Fibroblast of pulmonary artery (primary cell): ENCODE results near the gene SLC22A15.

Experiments
- DNase-seq: peaks from one replicate; pipeline ENCODE4 v3.0.0-alpha.2; 2010; ENCODE audit warnings: low read depth
- H3K4me3 ChIP-seq: replicated peaks from 2 replicates; pipeline ENCODE4 v1.5.1; 2011; ENCODE audit warnings: low read depth, mild to moderate bottlenecking, control low read depth, low read length, moderate library complexity
- CTCF ChIP-seq: IDR thresholded peaks from 2 replicates; pipeline ENCODE4 v1.5.1; 2011; ENCODE audit warnings: mild to moderate bottlenecking, control low read depth, low read length, inconsistent platforms; ENCODE audit errors: missing control alignments

SLC22A15 gene

GRCh38 chr1:115976062-115976920, at the start of gene SLC22A15:
SLC22A15 (plus strand) TSS chr1:115976513; CDS start chr1:115976628, 115 bp downstream.
- peak; percentile 54 for DNase-seq
- no peak for TF ChIP-seq CTCF
- H3K4me3 ChIP-seq = peak within 1 kb of the TSS; percentile 46

GRCh38 chr1:115927971-115928370, 48.3 kb upstream of the SLC22A15 start:
- no peak for TF ChIP-seq CTCF
- no peak for DNase-seq
- H3K4me3 ChIP-seq = no peak overlapping the region

- H3K4me3 ChIP-seq = no peak overlapping the region
- DNase-seq = peak; percentile 58
- no peak for TF ChIP-seq CTCF
Measured at GRCh38 chr1:115929881-115930280, 46.4 kb upstream of the SLC22A15 start.

- TF ChIP-seq CTCF = no peak
- DNase-seq = no peak
- H3K4me3 ChIP-seq = no peak overlapping the region
Measured at GRCh38 chr1:115933625-115934024, 42.7 kb upstream of the SLC22A15 start.

- no peak for TF ChIP-seq CTCF
- DNase-seq = no peak
- H3K4me3 ChIP-seq = no peak overlapping the region
Measured at GRCh38 chr1:115939455-115939854, 36.9 kb upstream of the SLC22A15 start.

- H3K4me3 ChIP-seq = no peak overlapping the region
Measured at GRCh38 chr1:115946116-115946515, 30.2 kb upstream of the SLC22A15 start.

More at GRCh38 chr1:115946116-115946515, 30.2 kb upstream of the SLC22A15 start:
- no peak for DNase-seq
- TF ChIP-seq CTCF = no peak
